PC-9 (cell line): ENCODE measurements around the gene RNF223. TPM values are rescaled to one million over a fixed set of nuclear protein-coding genes. Genes with fewer than 3 reads are reported as not detected.
"Not testable (repeated sequence)": the region's sequence is repeated elsewhere in the genome, so short reads cannot be mapped to it uniquely, and the experiment has no call there.

Source experiments
- BruUV-seq: library from RNA; stranded (reverse); fragments of 400-500 nt; replicated peaks from 2 replicates; lab custom pipeline; 2021; lab: Mats Ljungman, UMichigan
- CTCF ChIA-PET: fragments of 300-600 bp; sonication (Branson Sonifier 250); formaldehyde crosslinking; loops from one replicate; lab custom pipeline; 2022; ENCODE audit warnings: antibody characterized with exemption; lab: Charles Lee
- POLR2A ChIA-PET: fragments of 300-600 bp; sonication (Branson Sonifier 250); formaldehyde crosslinking; loops from one replicate; lab custom pipeline; 2022; ENCODE audit warnings: antibody characterized with exemption; ENCODE audit not compliant: unreplicated experiment; lab: Charles Lee
- DNase-seq, 2 experiments: peaks; one replicate each; pipeline versions ENCODE4 v3.0.0 to v3.0.0-alpha.2; 2015 to 2022; ENCODE audit warnings: mixed read lengths in 1 of 2
- H2AFZ ChIP-seq: fragments of 200-600 bp; sonication (generic); 2 replicates; pipeline ENCODE4 v1.8.1; 2017; ENCODE audit warnings: antibody characterized with exemption
- H3F3A ChIP-seq: fragments of 200-600 bp; sonication (generic); 2 replicates; pipeline ENCODE4 v1.8.1; 2017; ENCODE audit warnings: antibody characterized with exemption, mild to moderate bottlenecking, low read depth; ENCODE audit not compliant: insufficient read depth
- H3K27ac ChIP-seq: fragments of 200-600 bp; sonication (generic); 2 replicates; pipeline ENCODE4 v1.6.1; 2016; ENCODE audit warnings: mixed run types
- H3K27me3 ChIP-seq: fragments of 200-600 bp; sonication (generic); 2 replicates; pipeline ENCODE4 v1.6.1; 2016; ENCODE audit warnings: low read depth, mixed run types; ENCODE audit not compliant: insufficient read depth
- H3K36me3 ChIP-seq: fragments of 200-600 bp; sonication (generic); 2 replicates; pipeline ENCODE4 v1.6.1; 2016; ENCODE audit warnings: low read depth, mixed run types
- H3K4me1 ChIP-seq: fragments of 200-600 bp; sonication (generic); replicated peaks from 2 replicates; pipeline ENCODE4 v1.6.1; 2016; ENCODE audit warnings: mixed run types; ENCODE audit not compliant: insufficient read depth
- H3K4me2 ChIP-seq: fragments of 200-600 bp; sonication (generic); 2 replicates; pipeline ENCODE4 v1.6.1; 2017; ENCODE audit warnings: mixed run types
- H3K4me3 ChIP-seq: fragments of 200-600 bp; sonication (generic); 2 replicates; pipeline ENCODE4 v1.6.1; 2016; ENCODE audit warnings: mixed run types
- H3K79me2 ChIP-seq: fragments of 200-600 bp; sonication (generic); 2 replicates; pipeline ENCODE4 v1.6.1; 2017; ENCODE audit warnings: low read depth, mixed run types
- H3K9me2 ChIP-seq: fragments of 200-600 bp; sonication (generic); 2 replicates; pipeline ENCODE4 v1.8.1; 2017; ENCODE audit warnings: mild to moderate bottlenecking; ENCODE audit not compliant: insufficient read depth
- H3K9me3 ChIP-seq: fragments of 200-600 bp; sonication (generic); 2 replicates; pipeline ENCODE4 v1.8.1; 2016; ENCODE audit warnings: low read depth; ENCODE audit not compliant: insufficient read depth
- H4K20me1 ChIP-seq: fragments of 200-600 bp; sonication (generic); 2 replicates; pipeline ENCODE4 v1.8.1; 2017; ENCODE audit not compliant: insufficient read depth
- CTCF ChIP-seq: fragments of 200-600 bp; sonication (generic); conservative IDR thresholded peaks from 2 replicates; pipeline ENCODE4 v1.6.1; 2017; ENCODE audit warnings: mixed run types, antibody characterized with exemption, mild to moderate bottlenecking, moderate library complexity
- EZH2 ChIP-seq: fragments of 200-600 bp; sonication (generic); IDR thresholded peaks from 2 replicates; pipeline ENCODE4 v1.8.0; 2017; ENCODE audit warnings: antibody characterized with exemption, low read depth
- intact Hi-C: fragments of 100-400 bp; cut with micrococcal nuclease; formaldehyde crosslinking; loops from one replicate; pipeline ENCODE4 v1.10.0; 2022; ENCODE audit not compliant: unreplicated experiment
- total RNA-seq: library from RNA; stranded (reverse); gene quantifications from 2 replicates; pipeline ENCODE4 v1.2.3, GENCODE V29; 2021

The RNF223 gene
- total RNA-seq, 1 experiment from 2014 or later: 3.6 TPM

GRCh38 chr1:1067284-1067859, 6.7 kb downstream of the RNF223 start:
- H3K4me1 ChIP-seq: peaks cover 49% of the 10 kb centered on the region
- ChIA-PET POLR2A (interaction anchor here (0.5 to 1.1 kb wide), 2 partner anchors 53 to 96 kb away, joined by 4 read pairs; no protein-coding TSS in a partner anchor), CTCF (no interaction called here)
- H3K9me2 ChIP-seq: no peaks in the 10 kb centered on the region
- H3K27me3 ChIP-seq: no peaks in the 10 kb centered on the region
- H3K9me3 ChIP-seq: no peaks in the 10 kb centered on the region
- no peak for DNase-seq
- no peaks in the 10 kb centered on the region for H4K20me1 ChIP-seq
- H3K4me3 ChIP-seq: peak overlapping the region; percentile 95
- peak overlapping the region; percentile 84 for H3K27ac ChIP-seq
- intact Hi-C loops: no loop called here
- no peaks in the 10 kb centered on the region for H3K36me3 ChIP-seq
- H3K4me2 ChIP-seq: peak overlapping the region; percentile 100
- no TSS peak for BruUV-seq
- TF ChIP-seq EZH2 (no peak), CTCF (no peak)
- peaks cover 23% of the 10 kb centered on the region for H3K79me2 ChIP-seq
- H3F3A ChIP-seq: peaks cover 70% of the 10 kb centered on the region
- peak overlapping the region; percentile 72; the same call in 1 of the 2 replicates for H2AFZ ChIP-seq

DNA sequence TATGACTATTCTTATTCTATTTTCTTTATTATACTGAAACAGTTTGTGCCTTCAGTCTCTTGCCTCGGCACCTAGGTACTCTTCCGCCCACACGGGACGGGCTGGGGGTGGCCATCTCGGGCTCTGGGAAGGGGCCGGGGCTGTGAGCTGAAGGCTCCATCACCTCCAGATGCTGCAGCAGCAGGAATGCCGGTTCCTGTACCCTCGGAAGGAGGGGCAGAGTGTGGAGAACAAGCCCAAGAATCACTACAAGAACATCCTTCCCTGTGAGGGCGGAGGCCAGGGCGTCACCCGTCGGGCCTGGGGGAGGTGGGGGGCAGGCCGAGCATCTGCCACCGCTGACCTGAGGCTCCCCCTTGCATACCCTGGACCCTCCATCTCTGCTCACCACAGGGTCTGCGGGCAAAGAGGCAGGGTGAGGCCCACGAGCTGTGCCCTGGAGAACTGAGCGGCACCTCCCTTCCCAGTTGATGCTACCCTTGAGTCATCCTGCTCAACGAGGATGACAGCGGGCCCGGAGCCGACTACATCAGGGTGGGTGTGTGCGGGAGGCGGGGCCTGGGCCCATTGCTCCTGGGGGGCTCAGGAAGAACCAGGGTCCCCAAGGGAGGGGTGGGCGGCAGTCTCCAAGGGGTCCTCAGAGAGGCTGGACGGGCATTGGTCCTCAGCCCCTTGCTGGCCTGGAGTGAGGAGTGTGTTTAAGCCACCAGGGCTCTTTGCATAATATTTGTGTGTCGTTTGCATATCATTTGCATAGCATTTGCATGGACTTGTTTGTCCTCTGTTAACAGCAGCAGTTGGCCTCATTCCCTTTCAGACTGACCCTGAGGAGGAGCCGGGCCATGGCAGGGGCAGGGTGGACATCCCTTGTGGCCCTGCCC, 7.5 kb downstream of the RNF223 start:
- ChIA-PET CTCF (no interaction called here), POLR2A (no interaction called here)
- Histone ChIP-seq H2AFZ (peak overlapping the region; percentile 72; the same call in 1 of the 2 replicates), H4K20me1 (no peaks in the 10 kb centered on the region), H3K79me2 (peaks cover 16% of the 10 kb centered on the region), H3K9me3 (no peaks in the 10 kb centered on the region), H3K27me3 (no peaks in the 10 kb centered on the region), H3K4me1 (peaks cover 43% of the 10 kb centered on the region), H3F3A (peaks cover 70% of the 10 kb centered on the region), H3K27ac (0 out of 2 replicates have a peak overlapping the region, but pooled peaks have one; percentile 84), H3K4me3 (peak overlapping the region; percentile 95; the same call in 1 of the 2 replicates), H3K4me2 (peak overlapping the region; percentile 100), H3K9me2 (no peaks in the 10 kb centered on the region), H3K36me3 (no peaks in the 10 kb centered on the region)
- TF ChIP-seq EZH2 (no peak), CTCF (no peak)
- no TSS peak for BruUV-seq
- DNase-seq: no peak
- intact Hi-C loops: no loop called here

GRCh38 chr1:1065940-1066304, 8.2 kb downstream of the RNF223 start:
- H3K4me3 ChIP-seq, H3K27ac ChIP-seq, H3K9me3 ChIP-seq, DNase-seq, BruUV-seq, H2AFZ ChIP-seq, H3K36me3 ChIP-seq, H4K20me1 ChIP-seq, H3K79me2 ChIP-seq, H3K9me2 ChIP-seq, POLR2A ChIA-PET, H3K27me3 ChIP-seq, H3K4me2 ChIP-seq, CTCF ChIA-PET, intact Hi-C loops: not testable (repeated sequence)
- Histone ChIP-seq H3F3A (peaks cover 65% of the 10 kb centered on the region), H3K4me1 (peaks cover 36% of the 10 kb centered on the region)
